Lung (tissue), 12 donors: ENCODE data around the gene MBD6. TPM values are rescaled to one million over a fixed set of nuclear protein-coding genes. Genes with fewer than 3 reads are reported as not detected.

ENCODE experiments used
- ATAC-seq: fragments of 200-7000 bp; cut with Tn5 transposase; one replicate; pipeline ENCODE4 v1.9.1; 2020; ENCODE audit warnings: moderate number of reproducible peaks; ENCODE audit not compliant: insufficient read depth, low FRiP score
- DNase-seq, 3 donors: peaks; one replicate each; pipeline ENCODE4 v3.0.0-alpha.2; 2013 to 2017
- H3K27ac ChIP-seq, 2 donors: one replicate each; pipeline ENCODE4 v1.5.1; 2013; ENCODE audit warnings: mild to moderate bottlenecking in 2 of 2, moderate library complexity in 2 of 2, control low read depth in 1 of 2, inconsistent platforms in 1 of 2, low read depth in 1 of 2, low read length in 1 of 2
- H3K27me3 ChIP-seq, 3 donors: one replicate each; pipeline ENCODE4 v1.5.1; 2013; ENCODE audit warnings: low read length in 2 of 3; ENCODE audit not compliant: control insufficient read depth in 3 of 3, insufficient read depth in 3 of 3
- H3K36me3 ChIP-seq, 4 donors: one replicate each; pipeline ENCODE4 v1.5.1; 2013; ENCODE audit warnings: low read length in 4 of 4, mild to moderate bottlenecking in 1 of 4, moderate library complexity in 1 of 4; ENCODE audit not compliant: control insufficient read depth in 4 of 4, insufficient read depth in 4 of 4
- H3K4me1 ChIP-seq, 5 donors: one replicate each; pipeline ENCODE4 v1.5.1; 2013; ENCODE audit warnings: low read length in 5 of 5, mild to moderate bottlenecking in 2 of 5, moderate library complexity in 1 of 5; ENCODE audit not compliant: control insufficient read depth in 5 of 5, insufficient read depth in 5 of 5
- H3K4me3 ChIP-seq: one replicate; pipeline ENCODE4 v1.5.1; 2013; ENCODE audit warnings: mild to moderate bottlenecking, control low read depth, moderate library complexity
- H3K9ac ChIP-seq, 2 donors: one replicate each; pipeline ENCODE4 v1.5.1; 2013; ENCODE audit warnings: low read length in 2 of 2, control low read depth in 1 of 2; ENCODE audit not compliant: insufficient read depth in 1 of 2
- H3K9me3 ChIP-seq, 4 donors: one replicate each; pipeline ENCODE4 v1.5.1; 2013; ENCODE audit warnings: low read length in 3 of 4, mild to moderate bottlenecking in 1 of 4, moderate library complexity in 1 of 4; ENCODE audit not compliant: control insufficient read depth in 4 of 4, insufficient read depth in 3 of 4
- WGBS, 2 donors: extraction: QIAGEN DNeasy Blood & Tissue Kit; methylation state at CpG; one replicate each; pipeline ENCODE4 v1.1.7; 2013; 5-methylcytosine and 5-hydroxymethylcytosine counted together
- polyA plus RNA-seq, 2 donors: library from polyadenylated mRNA; stranded (reverse); fragments of 200-250 nt; gene quantifications; one replicate each; pipeline ENCODE4 v1.2.1, GENCODE V29; 2013
- total RNA-seq, 2 donors: library from RNA; depleted of rRNA in 1 of 2; stranded (reverse); fragments of >200 nt in 1 of 2; gene quantifications; one replicate each; pipeline ENCODE4 v1.2.1, GENCODE V29; 2014 to 2021
- TF ChIP-seq, protein P1 (sequence below): IDR thresholded peaks from 2 replicates; pipeline ENCODE4 v1.5.1; 2012; ENCODE audit warnings: mild to moderate bottlenecking; ENCODE audit errors: control extremely low read depth, extremely low read depth
- donor health status: control.
- donor health status: control.
- donor health status: Bipolar disorder and iron deficiency.
- donor health status: healthy.
- donor health status: DM: yes; HTN: yes; CAD: no.

Gene MBD6
- total and polyA plus RNA-seq, 4 donors: 26.0 to 132 (median 39.6) TPM

DNA sequence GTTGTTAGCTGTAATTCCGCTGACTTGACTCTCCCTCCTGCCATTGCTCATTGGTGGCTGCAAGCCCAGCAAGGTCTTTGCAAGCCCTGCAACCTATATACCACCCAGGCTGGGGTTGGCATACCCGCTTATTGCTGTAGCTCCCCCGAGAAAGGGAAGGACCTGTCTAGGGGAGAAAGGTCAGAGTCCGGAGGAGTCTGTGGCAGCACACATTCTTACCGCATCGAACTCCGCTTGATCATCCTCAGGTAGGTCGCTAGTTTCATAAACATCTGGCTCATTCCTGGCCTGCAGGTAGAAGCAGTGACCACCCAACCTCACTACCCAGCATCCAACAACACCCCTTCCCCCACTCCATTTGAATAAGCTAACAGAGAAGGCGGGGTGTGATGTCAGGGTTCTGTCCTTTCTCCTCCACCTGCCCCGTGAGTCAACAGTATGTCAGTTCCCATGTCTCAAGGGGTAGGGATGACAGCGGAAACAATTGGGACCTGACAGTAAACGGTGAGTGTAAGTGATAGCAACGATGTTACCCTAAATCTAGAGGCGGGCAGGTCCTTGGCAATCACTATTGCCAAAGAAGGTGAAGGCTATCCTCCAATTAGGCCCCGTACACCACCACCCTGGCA is 23.3 kb downstream of the MBD6 start:
- Histone ChIP-seq H3K9ac (peak overlapping the region; percentile 82 to 97), H3K27me3 (peaks cover 0 to 32% (median 24%) of the 10 kb centered on the region in 3 donors), H3K4me3 (peak overlapping the region; percentile 93), H3K27ac (peak overlapping the region; percentile 89 to 93), H3K9me3 (no peaks in the 10 kb centered on the region), H3K36me3 (peaks cover 3 to 8% (median 4%) of the 10 kb centered on the region in 4 donors), H3K4me1 (peaks cover 0 to 18% (median 8%) of the 10 kb centered on the region in 5 donors)
- ATAC-seq: no peak
- 61 to 69% methylated on average over 15 of the region's 15 CpGs for WGBS, 2 donors
- TF ChIP-seq, protein P1, sequence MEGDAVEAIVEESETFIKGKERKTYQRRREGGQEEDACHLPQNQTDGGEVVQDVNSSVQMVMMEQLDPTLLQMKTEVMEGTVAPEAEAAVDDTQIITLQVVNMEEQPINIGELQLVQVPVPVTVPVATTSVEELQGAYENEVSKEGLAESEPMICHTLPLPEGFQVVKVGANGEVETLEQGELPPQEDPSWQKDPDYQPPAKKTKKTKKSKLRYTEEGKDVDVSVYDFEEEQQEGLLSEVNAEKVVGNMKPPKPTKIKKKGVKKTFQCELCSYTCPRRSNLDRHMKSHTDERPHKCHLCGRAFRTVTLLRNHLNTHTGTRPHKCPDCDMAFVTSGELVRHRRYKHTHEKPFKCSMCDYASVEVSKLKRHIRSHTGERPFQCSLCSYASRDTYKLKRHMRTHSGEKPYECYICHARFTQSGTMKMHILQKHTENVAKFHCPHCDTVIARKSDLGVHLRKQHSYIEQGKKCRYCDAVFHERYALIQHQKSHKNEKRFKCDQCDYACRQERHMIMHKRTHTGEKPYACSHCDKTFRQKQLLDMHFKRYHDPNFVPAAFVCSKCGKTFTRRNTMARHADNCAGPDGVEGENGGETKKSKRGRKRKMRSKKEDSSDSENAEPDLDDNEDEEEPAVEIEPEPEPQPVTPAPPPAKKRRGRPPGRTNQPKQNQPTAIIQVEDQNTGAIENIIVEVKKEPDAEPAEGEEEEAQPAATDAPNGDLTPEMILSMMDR: no peak
- DNase-seq: peak in 1 of 3 donors; percentile 6

DNA sequence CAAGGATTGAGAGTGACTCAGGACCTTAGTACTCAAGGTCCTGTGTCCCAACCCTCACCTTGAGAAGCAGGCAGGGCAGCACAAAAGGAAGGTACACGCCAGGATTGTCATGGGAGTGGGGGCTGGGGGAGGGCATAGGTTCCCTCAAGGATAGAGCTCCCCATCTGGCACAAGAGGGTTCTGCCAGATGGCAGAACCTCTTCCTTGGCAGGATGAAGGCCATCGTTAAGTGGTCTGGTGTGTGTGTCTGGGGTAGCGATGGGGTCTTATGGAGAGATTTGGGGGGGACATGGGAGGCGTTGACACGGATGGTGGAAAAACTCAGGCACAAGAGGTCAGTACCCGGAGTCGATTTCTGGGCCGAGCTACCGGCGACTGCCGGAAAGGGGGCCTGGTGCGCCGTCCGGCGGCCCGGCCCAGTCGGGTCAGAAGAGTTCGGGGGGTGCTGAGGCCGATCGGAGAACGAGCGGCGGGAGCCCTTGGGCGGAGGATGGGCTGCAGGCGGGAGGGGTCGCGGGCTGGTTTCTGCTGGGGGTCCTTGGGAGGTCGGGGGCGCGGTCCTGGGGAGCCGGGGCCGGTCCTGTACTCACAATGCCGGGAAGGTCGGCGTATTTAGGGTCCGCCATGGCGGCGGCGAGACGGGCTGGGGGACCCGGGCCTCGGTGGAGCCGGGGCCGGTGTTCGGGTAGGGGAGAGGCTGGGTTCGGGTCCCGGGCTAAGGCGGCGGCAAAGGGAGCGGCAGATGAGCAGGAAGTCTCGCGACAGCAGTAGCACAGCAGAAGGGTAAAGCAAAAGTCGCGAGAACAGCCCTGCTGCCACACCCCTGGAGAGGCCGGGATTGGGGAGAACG is 24.0 kb downstream of the MBD6 start, which contains the start of gene DCTN2:
Gene DCTN2 (minus strand): TSS at position 755 of the 850 bp plus-strand sequence. CDS start 129 bp downstream, at position 626.
- ATAC-seq (peak; percentile 95), DNase-seq (peak; percentile 98 to 99 (median 98))
- WGBS, 2 donors: 0 to 1% methylated on average over 56 of the region's 56 CpGs
- peaks cover 0 to 18% (median 8%) of the 10 kb centered on the region in 5 donors for H3K4me1 ChIP-seq
- H3K9ac ChIP-seq: peak within 1 kb of the TSS; percentile 82 to 97
- H3K27me3 ChIP-seq: peaks cover 0 to 36% (median 25%) of the 10 kb centered on the region in 3 donors
- TF ChIP-seq, protein P1: no peak
- H3K4me3 ChIP-seq: peak within 1 kb of the TSS; percentile 93
- peak within 1 kb of the TSS; percentile 89 to 93 for H3K27ac ChIP-seq
- peaks cover 0 to 5% (median 3%) of the 10 kb centered on the region in 4 donors for H3K36me3 ChIP-seq
- no peaks in the 10 kb centered on the region for H3K9me3 ChIP-seq

DNA sequence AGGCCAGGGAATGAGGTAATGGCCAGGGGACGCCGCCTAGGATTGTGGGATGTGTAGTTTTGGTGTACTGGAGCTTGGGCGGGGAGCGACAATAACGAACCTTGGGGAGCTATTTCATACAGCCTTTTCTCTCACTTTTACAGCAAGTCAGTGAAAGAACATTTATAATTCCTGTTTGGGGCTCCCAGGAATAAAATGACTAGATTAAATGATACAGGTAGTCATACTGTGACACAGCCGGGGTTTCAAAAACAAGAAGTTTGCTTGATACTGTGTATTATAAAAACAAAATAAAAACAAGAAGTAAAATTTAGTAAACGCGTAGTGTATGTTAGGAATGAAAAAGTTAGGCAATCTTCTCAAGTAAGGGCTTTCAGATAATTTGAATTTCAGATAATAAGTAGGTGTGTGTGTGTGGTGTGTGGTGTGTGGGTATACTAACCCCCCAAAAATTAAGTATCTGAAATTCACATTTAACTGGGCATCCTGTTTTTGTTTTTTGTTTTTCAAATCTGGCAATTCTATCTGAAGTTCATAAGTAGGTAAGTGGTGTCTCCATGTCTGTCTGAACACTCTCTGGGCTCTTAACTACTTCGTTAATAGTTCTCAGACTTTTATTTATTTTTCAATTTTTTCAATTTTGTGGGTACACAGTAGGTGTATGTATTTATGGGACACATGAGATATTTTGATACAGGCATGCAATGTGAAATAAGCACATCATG is 24.8 kb downstream of the MBD6 start:
- no peak overlapping the region for H3K9ac ChIP-seq
- H3K36me3 ChIP-seq: peaks cover 0 to 5% (median 1%) of the 10 kb centered on the region in 4 donors
- H3K4me1 ChIP-seq: peaks cover 0 to 18% (median 8%) of the 10 kb centered on the region in 5 donors
- ATAC-seq: no peak
- no peaks in the 10 kb centered on the region for H3K9me3 ChIP-seq
- TF ChIP-seq, protein P1: no peak
- peaks cover 0 to 37% (median 25%) of the 10 kb centered on the region in 3 donors for H3K27me3 ChIP-seq
- DNase-seq: no peak
- H3K27ac ChIP-seq: no peak overlapping the region
- no peak overlapping the region for H3K4me3 ChIP-seq
- WGBS, 2 donors: 16 to 21% methylated on average over 9 of the region's 9 CpGs
